Stromal cell of bone marrow (primary cell): ENCODE results near the gene KCNE1.
A peak's percentile ranks its signal among the peaks of the same experiment; 100 is the strongest.

Source experiments
- DNase-seq: peaks from one replicate; pipeline ENCODE4 v3.0.0-alpha.2; 2012; ENCODE audit warnings: low read depth

KCNE1 gene

GRCh38 chr21:34535886-34536285, 23.9 kb upstream of the KCNE1 start:
- DNase-seq, result no peak

- DNase-seq, result no peak
Measured at GRCh38 chr21:34534522-34534921, 22.5 kb upstream of the KCNE1 start.

DNA sequence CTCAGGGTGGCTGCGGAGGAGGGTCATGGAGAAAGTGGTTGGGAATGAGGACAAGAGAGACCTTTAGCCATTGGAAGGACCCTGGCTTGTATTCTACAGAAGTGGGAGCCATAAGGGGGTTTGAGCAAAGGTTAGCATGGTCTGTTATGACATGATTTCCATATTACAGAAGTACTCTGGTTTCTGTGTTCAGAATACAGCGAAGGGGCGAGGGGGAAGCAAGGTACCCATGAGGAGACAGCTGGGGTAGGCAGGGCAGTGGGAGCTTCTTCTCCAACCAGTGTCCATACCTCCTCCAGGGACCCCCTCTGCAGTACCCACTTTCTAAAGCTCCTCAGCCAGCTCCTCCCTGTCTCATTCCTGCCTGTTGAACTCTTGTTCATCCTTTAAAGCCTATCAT, 21.9 kb upstream of the KCNE1 start:
- no peak for DNase-seq

DNA sequence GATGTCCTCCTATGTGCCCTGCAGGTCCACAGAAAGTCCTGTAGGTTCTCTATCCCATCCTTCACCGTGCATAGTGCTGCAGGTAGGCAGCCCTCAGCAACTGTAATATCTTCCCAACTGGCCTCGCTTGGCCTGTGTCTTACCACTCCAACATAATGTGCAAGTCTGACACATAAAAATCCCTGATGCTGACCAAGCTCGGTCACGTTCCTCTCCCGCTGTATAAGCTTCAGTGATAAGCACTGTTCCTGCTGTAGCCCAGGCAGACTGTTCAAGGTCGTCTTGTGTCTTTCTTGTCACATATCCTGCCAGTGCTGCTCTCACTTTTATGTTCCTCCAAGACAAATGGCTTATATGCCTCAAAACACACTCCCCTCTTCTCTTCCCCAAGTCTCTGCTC, 19.4 kb upstream of the KCNE1 start:
- no peak for DNase-seq

GRCh38 chr21:34530261-34530660, 18.3 kb upstream of the KCNE1 start:
- peak; percentile 77 for DNase-seq

GRCh38 chr21:34528131-34528561, 16.1 kb upstream of the KCNE1 start:
- DNase-seq, result peak; percentile 54

DNA sequence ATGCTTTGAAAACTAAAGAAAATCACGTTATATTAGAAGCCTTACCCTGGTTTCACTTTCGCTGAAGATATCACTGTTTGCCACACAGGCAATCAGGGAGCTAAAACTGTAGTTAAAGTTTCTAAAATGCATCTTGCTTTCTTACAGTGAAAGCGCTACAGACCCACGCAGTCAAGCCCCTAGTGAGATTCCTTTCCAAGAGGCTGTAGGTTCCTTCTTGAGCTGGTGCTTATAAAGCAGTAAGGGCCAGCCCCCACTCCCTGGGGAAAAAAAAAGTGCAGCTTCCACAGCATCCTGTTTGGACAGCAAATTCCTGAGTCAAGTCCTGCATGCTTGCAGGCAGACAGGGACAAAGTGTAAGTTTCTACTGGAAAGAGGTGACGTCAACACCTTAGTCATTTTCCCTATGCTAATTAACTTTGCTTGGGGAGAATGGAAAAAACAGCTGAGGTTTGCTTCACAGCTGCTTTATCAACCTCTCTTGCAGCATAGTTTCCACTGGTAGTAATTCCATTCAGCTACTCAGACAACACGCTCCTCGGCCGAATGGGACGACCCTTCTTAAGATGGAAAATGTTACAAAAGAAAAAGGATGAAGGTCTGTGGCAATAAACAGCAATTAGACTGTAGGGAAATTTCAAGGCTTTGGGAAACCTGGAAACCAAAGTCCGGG, 14.7 kb upstream of the KCNE1 start:
- peak; percentile 100 for DNase-seq

GRCh38 chr21:34526241-34526617, 14.2 kb upstream of the KCNE1 start:
- DNase-seq, result no peak

DNA sequence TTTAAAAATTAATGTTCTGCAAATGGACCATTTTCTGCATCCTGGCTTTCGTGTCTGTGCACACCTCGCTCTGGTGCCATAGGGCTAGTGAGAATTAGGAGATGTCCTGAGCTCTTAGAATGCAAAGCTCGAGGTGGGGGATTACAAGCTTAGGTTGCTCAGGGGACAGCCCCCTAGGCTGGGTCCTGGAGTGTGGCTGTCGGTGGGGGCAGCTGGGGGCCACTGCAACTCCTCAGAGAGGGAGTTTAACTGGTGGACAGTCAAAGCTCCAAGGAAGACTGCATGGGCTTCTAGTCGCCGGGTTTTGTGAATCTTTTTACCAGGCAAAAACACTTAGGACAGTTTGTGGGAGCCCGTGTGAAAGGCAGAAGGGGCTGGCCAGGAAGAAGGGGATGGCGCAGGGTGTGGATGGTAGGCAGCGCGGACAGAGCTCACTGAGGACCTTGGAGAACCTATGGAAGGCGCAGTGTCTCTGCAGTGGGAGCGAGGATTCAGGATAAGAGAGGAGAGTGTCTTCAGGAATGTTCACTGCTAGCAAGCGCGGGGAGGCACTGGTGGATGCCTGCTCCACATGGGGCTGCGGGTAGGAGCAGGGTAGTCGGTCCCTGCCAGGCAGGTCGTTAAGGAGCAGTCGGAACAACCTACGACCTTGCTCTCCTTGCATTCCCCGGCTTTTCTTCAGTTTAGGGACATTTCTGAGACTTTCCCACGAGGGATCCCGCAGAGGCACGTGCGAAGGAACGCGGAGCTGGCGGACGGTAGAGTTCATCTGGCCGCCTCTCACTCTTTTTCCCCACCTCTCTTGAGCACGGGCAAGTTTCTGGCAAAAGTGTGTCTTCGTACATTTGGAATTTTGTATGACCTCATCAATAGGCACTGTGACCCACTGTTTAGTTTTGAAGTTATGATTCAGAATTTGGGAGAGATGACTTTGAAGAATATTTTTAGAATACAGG, 12.9 kb upstream of the KCNE1 start:
- DNase-seq, result peak; percentile 63

GRCh38 chr21:34523019-34523555, 11.1 kb upstream of the KCNE1 start:
- DNase-seq, result no peak

GRCh38 chr21:34522284-34522683, 10.3 kb upstream of the KCNE1 start:
- DNase-seq, result no peak

DNA sequence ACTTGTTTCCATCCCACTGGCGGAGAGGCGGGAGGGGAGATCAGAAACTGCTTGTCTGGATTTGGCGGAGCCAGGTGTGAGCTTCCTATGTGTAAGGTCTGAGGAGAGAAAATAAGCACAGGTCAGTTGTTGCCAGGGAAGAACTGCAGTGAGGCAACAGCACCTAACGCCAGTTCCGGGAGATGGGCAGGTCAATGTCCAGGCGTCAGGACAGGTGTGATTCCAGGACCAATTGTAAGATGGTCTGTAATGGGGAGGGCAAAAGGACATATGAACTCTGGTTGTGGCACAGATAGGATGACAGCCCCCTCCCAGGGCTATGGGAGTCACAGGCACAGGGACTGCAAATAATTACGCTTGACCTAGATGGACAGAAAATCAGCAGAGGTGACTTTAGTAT, 9.6 kb upstream of the KCNE1 start:
- DNase-seq, result no peak

GRCh38 chr21:34520764-34521508, 8.9 kb upstream of the KCNE1 start:
- no peak for DNase-seq

GRCh38 chr21:34520281-34520680, 8.3 kb upstream of the KCNE1 start:
- no peak for DNase-seq

DNA sequence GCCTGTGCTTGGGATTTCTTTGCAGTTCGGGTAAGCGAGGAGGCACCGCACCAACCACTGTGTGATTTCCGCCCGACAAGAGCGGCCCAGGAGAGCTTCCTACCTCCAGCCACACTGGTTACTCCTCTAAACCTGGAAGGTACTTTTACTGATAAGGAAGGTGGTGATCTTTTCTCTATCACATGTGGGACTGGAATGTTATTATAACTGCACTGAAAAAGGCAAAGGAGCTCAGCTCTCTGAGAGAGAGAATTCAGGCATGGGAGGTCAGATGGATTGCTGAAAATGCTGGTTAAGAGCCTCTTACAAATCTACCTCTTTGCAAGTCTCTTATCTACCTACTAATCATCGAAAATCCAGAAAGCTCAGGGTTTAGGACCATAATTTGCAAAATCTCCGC, 7.7 kb upstream of the KCNE1 start:
- no peak for DNase-seq

DNA sequence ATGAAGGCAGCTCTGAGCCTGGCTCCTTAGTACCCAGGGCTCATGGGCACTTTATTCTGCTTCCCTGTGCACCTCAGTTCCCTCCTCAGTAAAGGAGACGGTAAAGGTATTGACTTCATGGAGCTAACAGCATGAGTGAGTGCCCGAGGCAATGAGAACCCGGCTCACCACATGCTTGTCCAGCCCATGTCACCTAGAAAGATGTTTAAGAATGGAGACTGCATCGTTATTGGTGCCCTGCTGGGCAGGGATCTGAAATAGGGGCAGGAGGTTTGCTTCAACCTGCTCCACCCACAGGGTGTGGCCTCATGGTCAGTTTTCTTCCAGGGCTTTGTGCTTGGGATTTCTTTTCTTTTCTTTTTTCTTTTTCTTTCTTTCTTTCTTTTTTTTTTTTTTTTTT, 7.0 kb upstream of the KCNE1 start:
- DNase-seq, result no peak

GRCh38 chr21:34518301-34518700, 6.3 kb upstream of the KCNE1 start:
- no peak for DNase-seq

DNA sequence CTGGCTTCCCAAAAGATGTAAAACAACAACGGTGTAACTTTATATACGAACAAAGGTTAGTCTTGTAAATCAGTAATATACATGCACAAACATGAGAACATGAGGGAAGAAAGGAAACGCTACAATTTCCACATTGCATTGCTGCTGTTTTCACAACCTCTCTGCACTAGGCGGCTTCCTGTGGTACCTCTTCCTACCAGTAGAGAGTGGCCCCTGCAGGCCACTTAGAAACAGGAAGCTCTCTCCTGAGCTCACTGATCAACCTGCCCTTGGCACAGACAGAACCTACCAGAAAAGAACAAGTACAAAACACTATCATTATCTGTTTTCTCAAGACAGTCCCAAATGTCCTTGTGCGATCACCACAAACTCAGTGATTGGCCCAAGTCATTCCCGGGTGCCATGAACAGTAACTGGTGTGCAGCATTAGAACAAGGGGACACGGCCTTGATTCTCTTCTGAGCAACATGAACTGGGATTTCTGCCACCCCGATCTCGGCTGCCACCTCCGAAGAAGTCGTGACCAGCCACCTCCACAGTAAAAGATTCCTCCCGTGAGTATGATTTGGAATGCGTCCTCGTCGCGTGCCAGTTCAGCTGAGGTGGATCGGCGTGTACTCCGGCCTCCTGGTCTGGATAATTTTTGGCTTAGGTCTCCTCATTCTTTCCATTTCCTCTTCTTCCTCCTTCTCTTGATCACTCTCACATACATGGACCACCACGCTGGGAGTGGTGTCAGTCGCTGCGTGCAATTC, 5.7 kb upstream of the KCNE1 start:
- DNase-seq, result no peak

- no peak for DNase-seq
Measured at GRCh38 chr21:34517039-34517438, 5.0 kb upstream of the KCNE1 start.

GRCh38 chr21:34514576-34515115, 2.6 kb upstream of the KCNE1 start:
- DNase-seq, result no peak

DNA sequence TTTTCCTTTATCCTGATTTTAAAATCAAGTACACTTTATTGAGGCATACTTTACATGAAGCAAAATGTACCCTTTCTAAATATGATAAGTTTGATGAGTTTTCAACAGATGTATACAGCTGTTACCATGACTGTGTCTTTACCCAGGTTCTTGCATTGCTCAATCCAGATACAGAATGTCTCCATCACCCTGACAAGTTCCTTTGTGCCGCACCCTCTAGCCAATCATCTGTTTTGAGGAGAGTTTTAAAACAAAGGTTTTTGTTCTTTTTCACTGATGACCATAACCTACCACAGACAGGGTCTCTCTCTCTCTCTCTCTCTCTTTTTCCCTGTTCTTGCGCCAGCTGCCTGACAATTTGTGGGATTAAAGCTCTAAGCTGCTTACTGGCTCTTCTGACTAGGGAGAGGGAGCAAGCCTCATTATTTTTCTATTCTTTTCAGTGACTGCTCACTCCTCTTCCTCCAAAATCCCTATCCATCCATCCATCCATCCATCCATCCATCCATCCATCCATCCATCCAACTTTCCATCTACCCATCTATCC, 1.2 kb upstream of the KCNE1 start:
- no peak for DNase-seq
